MM.1S (cell line): ENCODE results near the gene TMTC2.

ENCODE experiments used
- DNase-seq: peaks from one replicate; pipeline ENCODE4 v3.0.0-alpha.2; 2015
- H2AFZ ChIP-seq: fragments of 300-600 bp; sonication (generic); 2 replicates; pipeline ENCODE4 v1.6.0; 2016; ENCODE audit warnings: antibody characterized with exemption, low read length
- H3F3A ChIP-seq: fragments of 300-600 bp; sonication (generic); 2 replicates; pipeline ENCODE4 v1.6.1; 2016; ENCODE audit warnings: mild to moderate bottlenecking, antibody characterized with exemption, low read length, moderate library complexity, mixed read lengths; ENCODE audit not compliant: insufficient read depth
- H3K27ac ChIP-seq: fragments of 300-600 bp; sonication (generic); 2 replicates; pipeline ENCODE4 v1.5.1; 2016; ENCODE audit warnings: mild to moderate bottlenecking, low read length
- H3K27me3 ChIP-seq: fragments of 300-600 bp; sonication (generic); replicated peaks from 2 replicates; pipeline ENCODE4 v1.6.0; 2016; ENCODE audit warnings: low read length; ENCODE audit not compliant: insufficient read depth
- H3K36me3 ChIP-seq: fragments of 300-600 bp; sonication (generic); replicated peaks from 2 replicates; pipeline ENCODE4 v1.6.1; 2016; ENCODE audit warnings: mild to moderate bottlenecking, low read length, mixed read lengths; ENCODE audit not compliant: insufficient read depth
- H3K4me1 ChIP-seq: fragments of 300-600 bp; sonication (generic); 2 replicates; pipeline ENCODE4 v1.6.1; 2016; ENCODE audit warnings: low read length, mixed read lengths
- H3K4me2 ChIP-seq: fragments of 300-600 bp; sonication (generic); 2 replicates; pipeline ENCODE4 v1.6.0; 2016; ENCODE audit warnings: low read depth, low read length
- H3K4me3 ChIP-seq: fragments of 300-600 bp; sonication (generic); 2 replicates; pipeline ENCODE4 v1.5.1; 2016; ENCODE audit warnings: low read length, mixed read lengths
- H3K79me2 ChIP-seq: fragments of 300-600 bp; sonication (generic); 2 replicates; pipeline ENCODE4 v1.6.1; 2016; ENCODE audit warnings: mixed run types, low read length, mixed read lengths
- H3K9ac ChIP-seq: fragments of 300-600 bp; sonication (generic); 2 replicates; pipeline ENCODE4 v1.6.1; 2016; ENCODE audit warnings: low read length, mixed read lengths
- H3K9me2 ChIP-seq: fragments of 300-600 bp; sonication (generic); replicated peaks from 2 replicates; pipeline ENCODE4 v1.6.1; 2016; ENCODE audit warnings: mild to moderate bottlenecking, low read length, mixed read lengths; ENCODE audit not compliant: insufficient read depth
- H3K9me3 ChIP-seq: fragments of 300-600 bp; sonication (generic); replicated peaks from 2 replicates; pipeline ENCODE4 v1.6.1; 2016; ENCODE audit warnings: mild to moderate bottlenecking, low read length, mixed read lengths; ENCODE audit not compliant: insufficient read depth
- H4K20me1 ChIP-seq: fragments of 300-600 bp; sonication (generic); 2 replicates; pipeline ENCODE4 v1.6.1; 2016; ENCODE audit warnings: mild to moderate bottlenecking, low read length, moderate library complexity, mixed read lengths; ENCODE audit not compliant: insufficient read depth
- CTCF ChIP-seq: fragments of 300-600 bp; sonication (generic); IDR thresholded peaks from 2 replicates; pipeline ENCODE4 v1.5.1; 2016; ENCODE audit warnings: antibody characterized with exemption, low read length, mixed read lengths
- EZH2 ChIP-seq: fragments of 300-600 bp; sonication (generic); optimal IDR thresholded peaks from 2 replicates; pipeline ENCODE3; 2017; ENCODE audit warnings: low read depth, mild to moderate bottlenecking, antibody characterized with exemption, low read length, mixed read lengths
- EZH2phosphoT487 ChIP-seq: fragments of 300-600 bp; sonication (generic); IDR thresholded peaks from 2 replicates; pipeline ENCODE4 v1.6.1; 2018; ENCODE audit warnings: antibody characterized with exemption, low read length

The TMTC2 gene

GRCh38 chr12:82756303-82756702 lies 69.6 kb downstream of the TMTC2 start:
- no peaks in the 10 kb centered on the region for H3K9me2 ChIP-seq
- no peak overlapping the region for H3K9ac ChIP-seq
- H3K4me1 ChIP-seq: no peaks in the 10 kb centered on the region
- no peaks in the 10 kb centered on the region for H4K20me1 ChIP-seq
- no peaks in the 10 kb centered on the region for H3K27me3 ChIP-seq
- H3K36me3 ChIP-seq: no peaks in the 10 kb centered on the region
- no peaks in the 10 kb centered on the region for H3K9me3 ChIP-seq
- H3F3A ChIP-seq: no peaks in the 10 kb centered on the region
- no peak overlapping the region for H3K4me2 ChIP-seq
- no peaks in the 10 kb centered on the region for H3K79me2 ChIP-seq
- H2AFZ ChIP-seq: no peak overlapping the region
- DNase-seq: no peak
- no peak overlapping the region for H3K4me3 ChIP-seq
- TF ChIP-seq EZH2phosphoT487 (no peak), CTCF (no peak), EZH2 (no peak)
- H3K27ac ChIP-seq: no peak overlapping the region

GRCh38 chr12:82757059-82757458 lies 70.4 kb downstream of the TMTC2 start:
- no peaks in the 10 kb centered on the region for H3F3A ChIP-seq
- H3K27me3 ChIP-seq: no peaks in the 10 kb centered on the region
- H3K79me2 ChIP-seq: no peaks in the 10 kb centered on the region
- H4K20me1 ChIP-seq: no peaks in the 10 kb centered on the region
- no peaks in the 10 kb centered on the region for H3K9me2 ChIP-seq
- TF ChIP-seq EZH2 (no peak), CTCF (no peak), EZH2phosphoT487 (no peak)
- no peak overlapping the region for H3K4me2 ChIP-seq
- no peaks in the 10 kb centered on the region for H3K36me3 ChIP-seq
- DNase-seq: no peak
- no peak overlapping the region for H3K27ac ChIP-seq
- no peak overlapping the region for H3K9ac ChIP-seq
- H2AFZ ChIP-seq: no peak overlapping the region
- no peaks in the 10 kb centered on the region for H3K9me3 ChIP-seq
- H3K4me1 ChIP-seq: no peaks in the 10 kb centered on the region
- H3K4me3 ChIP-seq: no peak overlapping the region

- Histone ChIP-seq H3K4me3 (no peak overlapping the region), H3K4me2 (no peak overlapping the region), H3K36me3 (no peaks in the 10 kb centered on the region), H3F3A (no peaks in the 10 kb centered on the region), H3K79me2 (no peaks in the 10 kb centered on the region), H2AFZ (no peak overlapping the region), H3K4me1 (no peaks in the 10 kb centered on the region), H3K9me2 (no peaks in the 10 kb centered on the region), H3K27me3 (no peaks in the 10 kb centered on the region), H4K20me1 (no peaks in the 10 kb centered on the region), H3K27ac (no peak overlapping the region), H3K9me3 (no peaks in the 10 kb centered on the region), H3K9ac (no peak overlapping the region)
- TF ChIP-seq CTCF: no peak
- TF ChIP-seq EZH2: no peak
- TF ChIP-seq EZH2phosphoT487: no peak
- DNase-seq: no peak
Observed at GRCh38 chr12:82757656-82758055, 71.0 kb downstream of the TMTC2 start.
